ENCODE data around the gene IRF2BP2. TPM values are rescaled to one million over a fixed set of nuclear protein-coding genes. Genes with fewer than 3 reads are reported as not detected.

IRF2BP2 gene
- polyA plus RNA-seq, 3 donors: 144 to 171 (median 166) TPM

- DNase-seq (ENCODE audit: extremely low read depth in 1 of 11, low read depth in 9 of 11, low spot score in 4 of 11): no peak
These were observed 16.0 kb downstream of the IRF2BP2 start for GRCh38 chr1:234593771-234594504.

DNA sequence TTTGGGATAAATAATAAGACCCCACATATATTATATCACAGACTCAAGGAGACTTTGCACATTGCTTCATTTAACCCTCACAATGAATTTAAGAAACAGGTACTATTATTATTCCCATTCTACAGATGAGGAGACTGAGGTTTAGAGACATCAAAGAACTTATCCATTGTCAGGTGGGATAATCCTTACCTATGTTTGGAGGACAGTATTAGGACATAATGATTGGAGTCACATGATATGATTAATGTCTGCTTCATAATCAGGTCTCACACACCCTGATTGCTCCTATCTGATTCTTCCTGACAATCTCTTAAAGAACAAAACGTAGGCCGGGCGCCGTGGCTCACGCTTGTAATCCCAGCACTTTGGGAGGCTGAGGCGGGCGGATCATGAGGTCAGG is 16.9 kb downstream of the IRF2BP2 start:
- DNase-seq (ENCODE audit: extremely low read depth in 1 of 11, low read depth in 9 of 11, low spot score in 4 of 11): no peak

DNA sequence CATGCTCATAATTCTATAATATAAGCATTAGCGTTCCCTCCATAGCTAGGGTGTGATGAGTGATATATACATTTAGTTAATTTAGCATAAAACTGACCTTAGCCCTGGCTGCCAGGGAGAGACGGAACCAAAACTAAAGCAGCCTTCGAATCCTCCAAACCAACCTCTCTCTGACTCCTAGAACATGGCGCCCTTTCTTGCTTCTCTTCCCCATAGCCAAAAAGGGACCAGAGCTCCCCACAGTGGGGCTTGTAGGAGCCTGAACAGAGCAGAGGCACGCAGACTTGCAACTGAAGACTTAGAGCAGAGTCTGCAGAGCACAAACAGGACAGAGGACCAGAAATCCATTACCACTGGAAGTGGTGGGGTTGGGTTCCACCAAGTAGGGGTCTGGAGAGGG is 17.7 kb downstream of the IRF2BP2 start:
- no peak for DNase-seq (ENCODE audit: extremely low read depth in 1 of 11, low read depth in 9 of 11, low spot score in 4 of 11)

DNA sequence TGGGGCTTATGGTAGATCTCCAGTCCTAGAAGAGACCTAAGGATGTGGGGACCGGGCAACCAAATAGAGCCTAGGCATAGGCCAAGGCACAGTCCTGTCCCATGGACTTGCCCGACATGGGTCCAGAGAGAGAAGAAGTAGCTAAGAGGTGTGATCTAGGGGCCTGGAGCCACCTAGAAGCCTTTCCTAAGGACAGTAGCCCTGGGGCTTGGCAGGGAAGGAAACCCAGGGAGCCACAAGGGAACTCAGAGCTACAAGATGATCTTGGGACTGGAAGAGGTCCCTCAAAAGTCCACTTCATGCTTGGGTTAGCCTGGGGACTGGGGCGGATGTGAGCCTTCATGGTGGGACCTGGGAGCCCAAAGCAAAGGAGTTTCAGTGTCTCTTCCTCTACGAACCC is 18.8 kb downstream of the IRF2BP2 start:
- DNase-seq (ENCODE audit: extremely low read depth in 1 of 11, low read depth in 9 of 11, low spot score in 4 of 11): no peak

GRCh38 chr1:234589854-234590620 is 19.9 kb downstream of the IRF2BP2 start:
- no peak for DNase-seq (ENCODE audit: extremely low read depth in 1 of 11, low read depth in 9 of 11, low spot score in 4 of 11)

DNA sequence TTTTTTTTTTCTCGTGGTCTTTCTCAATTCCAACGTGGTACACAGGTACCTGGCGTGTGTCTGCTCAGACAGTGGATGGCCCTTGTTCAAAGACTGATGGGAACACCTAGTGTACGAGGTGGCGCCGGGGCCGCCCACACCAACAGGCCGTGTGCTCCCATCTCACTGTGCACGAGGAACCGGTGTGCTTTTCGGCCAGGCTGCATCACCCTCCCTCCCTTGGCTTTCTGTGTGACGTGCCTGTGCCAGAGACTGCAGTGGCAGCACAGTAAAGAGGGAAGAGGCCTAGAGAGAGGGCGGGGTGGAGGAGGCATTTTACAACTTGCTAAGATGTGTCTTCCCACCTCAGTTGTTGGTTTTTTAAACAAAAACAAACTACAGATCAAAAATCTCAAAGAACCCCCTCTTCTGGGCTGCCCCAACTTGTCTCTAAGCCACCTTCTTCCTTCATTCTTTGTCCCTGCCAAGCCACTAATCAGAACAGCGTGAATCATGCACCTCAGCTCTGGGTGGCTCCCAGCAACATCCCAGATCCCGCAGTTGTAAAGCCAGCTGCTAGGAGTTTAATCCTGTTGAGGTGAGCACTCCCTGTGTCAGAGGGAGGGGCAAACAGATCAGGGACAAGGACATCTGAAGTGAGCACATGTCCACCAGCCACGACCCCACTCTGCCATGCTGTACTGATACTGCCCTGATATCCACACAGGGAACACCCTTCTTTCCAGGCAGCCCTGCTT is 20.7 kb downstream of the IRF2BP2 start:
- no peak for DNase-seq (ENCODE audit: extremely low read depth in 1 of 11, low read depth in 9 of 11, low spot score in 4 of 11)

DNA sequence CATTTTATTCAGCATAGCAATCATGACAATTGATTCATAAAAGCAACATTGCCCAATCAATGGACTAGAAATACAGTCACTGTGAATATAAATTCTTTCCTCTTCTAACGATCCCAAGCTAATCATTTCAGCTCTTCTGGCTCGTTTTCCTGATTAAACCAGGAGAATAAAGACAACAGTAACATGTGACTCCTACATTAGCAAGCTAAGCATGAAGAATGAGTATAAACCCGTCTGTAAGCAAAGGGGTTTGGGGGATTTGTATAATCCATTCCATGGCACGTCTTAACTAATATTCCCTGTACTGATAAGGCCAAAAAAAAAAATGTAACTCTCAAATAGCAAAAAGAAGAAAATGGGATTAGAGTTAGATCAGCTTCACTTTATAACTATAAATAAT is 21.6 kb downstream of the IRF2BP2 start:
- DNase-seq (ENCODE audit: extremely low read depth in 1 of 11, low read depth in 9 of 11, low spot score in 4 of 11): no peak

DNA sequence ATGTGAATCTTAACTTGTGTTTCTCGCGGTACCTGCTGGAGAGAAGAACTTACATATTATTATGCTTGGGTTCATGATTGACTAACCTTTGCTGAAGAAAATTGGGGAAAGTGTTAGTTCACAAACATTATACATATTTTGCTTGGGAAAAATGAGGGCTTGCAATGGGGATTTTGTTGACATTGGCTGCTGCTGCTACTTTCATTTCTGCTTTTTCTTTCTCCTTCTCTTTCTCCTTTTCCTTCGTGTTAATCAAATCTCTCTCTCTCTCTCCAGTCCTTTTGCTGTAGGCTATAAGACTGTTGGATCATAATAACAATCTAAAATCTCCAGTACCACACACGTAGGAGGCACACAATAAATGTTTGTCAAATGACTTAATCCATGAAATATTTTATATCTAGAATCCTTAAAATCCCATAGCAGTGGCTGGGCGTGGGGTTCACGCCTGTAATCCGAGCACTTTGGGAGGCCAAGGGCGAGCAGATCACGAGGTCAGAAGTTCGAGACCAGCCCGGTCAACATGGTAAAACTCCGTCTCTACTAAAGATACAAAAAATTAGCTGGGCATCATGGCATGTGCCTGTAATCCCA is 23.0 kb downstream of the IRF2BP2 start:
- DNase-seq (ENCODE audit: extremely low read depth in 1 of 11, low read depth in 9 of 11, low spot score in 4 of 11): no peak

DNA sequence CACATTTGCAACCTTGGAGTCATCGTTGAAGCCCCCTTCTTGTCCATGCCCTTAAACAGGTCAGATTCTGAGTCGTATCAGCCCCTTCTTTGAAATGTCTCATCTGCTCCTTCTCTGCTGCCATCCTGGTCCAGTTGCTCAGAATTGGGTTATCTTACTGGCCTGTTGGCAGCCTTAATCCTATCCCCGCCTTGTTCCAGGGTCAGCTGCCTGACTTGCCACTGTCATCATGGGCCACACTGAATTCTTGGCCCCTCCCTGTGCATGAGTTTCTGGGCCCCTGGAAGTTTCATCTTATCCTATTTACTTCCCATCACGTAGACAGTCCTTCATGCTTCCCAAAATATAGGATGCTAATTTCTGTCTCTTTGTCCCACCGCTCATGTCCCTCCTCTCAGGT is 23.7 kb downstream of the IRF2BP2 start:
- DNase-seq (ENCODE audit: extremely low read depth in 1 of 11, low read depth in 9 of 11, low spot score in 4 of 11): no peak

- DNase-seq (ENCODE audit: extremely low read depth in 1 of 11, low read depth in 9 of 11, low spot score in 4 of 11): no peak
These were observed 24.5 kb downstream of the IRF2BP2 start for GRCh38 chr1:234585330-234586055.

DNA sequence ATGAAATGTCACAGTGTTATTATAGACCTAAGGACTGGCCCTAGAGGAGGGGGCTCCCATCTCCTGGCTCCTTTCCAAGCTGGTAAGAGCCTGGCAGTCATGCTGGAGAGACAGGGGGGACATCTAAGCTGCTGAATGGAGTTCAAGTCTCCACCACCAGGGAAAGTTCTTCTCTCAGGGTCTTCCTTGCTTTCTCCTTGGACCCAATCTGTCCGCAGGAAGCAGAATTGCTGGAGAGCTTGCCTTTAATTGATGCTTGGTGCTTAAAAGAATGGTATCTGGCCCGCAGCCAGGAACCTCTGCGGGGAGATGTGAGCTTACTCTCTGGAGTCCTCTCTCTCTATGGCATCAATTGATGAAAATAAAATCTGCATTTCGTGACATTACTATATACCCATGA is 25.1 kb downstream of the IRF2BP2 start:
- DNase-seq (ENCODE audit: extremely low read depth in 1 of 11, low read depth in 9 of 11, low spot score in 4 of 11): peak in 1 of 11 donors; percentile 41

DNA sequence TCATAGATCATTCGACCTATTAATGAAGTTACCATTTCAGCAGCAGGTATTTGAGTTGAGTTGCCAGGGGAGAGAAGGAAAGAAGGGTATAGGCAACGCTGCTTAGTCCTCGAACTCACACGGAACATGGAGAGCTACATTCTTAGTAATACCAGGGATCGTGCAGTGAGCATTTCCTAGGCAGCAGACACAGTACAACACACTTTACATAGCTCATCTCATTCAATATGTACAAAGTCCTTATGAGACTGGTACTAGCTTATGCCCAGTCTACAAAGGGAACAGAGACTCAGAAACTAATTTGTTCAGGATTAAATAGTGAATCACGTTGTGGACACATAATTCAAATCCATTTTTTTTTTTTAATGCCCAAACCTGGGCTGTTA is 25.6 kb downstream of the IRF2BP2 start:
- DNase-seq (ENCODE audit: extremely low read depth in 1 of 11, low read depth in 9 of 11, low spot score in 4 of 11): no peak

DNA sequence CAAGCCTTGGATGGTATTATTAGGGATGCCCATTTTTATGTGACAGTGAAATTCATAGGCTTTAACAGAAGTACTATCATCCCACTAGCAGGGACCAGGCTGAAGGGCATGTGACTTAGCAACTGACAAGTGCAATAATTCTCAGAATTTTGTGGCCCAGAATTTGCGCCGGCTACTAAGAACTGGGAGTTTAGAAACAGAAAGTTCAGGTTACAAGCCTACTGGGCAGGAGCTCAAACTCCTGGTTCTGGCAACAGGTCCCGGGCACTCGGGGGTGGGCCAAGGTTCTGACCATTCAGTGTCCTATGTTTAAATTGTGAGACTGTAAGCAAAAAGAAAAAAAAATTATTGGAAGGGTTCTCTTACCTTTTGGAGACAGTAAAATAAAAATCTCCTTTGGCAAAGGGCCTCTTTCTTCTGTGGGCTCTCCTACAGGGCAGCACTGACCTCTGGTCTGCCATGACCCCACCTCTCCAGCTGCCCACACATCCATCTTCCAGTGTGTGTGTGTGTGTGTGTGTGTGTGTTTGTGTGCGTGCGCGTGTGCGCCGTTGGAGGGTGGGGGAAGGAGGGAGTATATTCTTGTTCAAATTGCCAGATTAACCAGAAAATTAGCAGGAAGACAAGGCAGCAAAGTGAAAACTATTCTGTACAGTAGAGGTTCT is 26.1 kb downstream of the IRF2BP2 start:
- no peak for DNase-seq (ENCODE audit: extremely low read depth in 1 of 11, low read depth in 9 of 11, low spot score in 4 of 11)

GRCh38 chr1:234582681-234583301 is 27.2 kb downstream of the IRF2BP2 start:
- no peak for DNase-seq (ENCODE audit: extremely low read depth in 1 of 11, low read depth in 9 of 11, low spot score in 4 of 11)

- DNase-seq (ENCODE audit: extremely low read depth in 1 of 11, low read depth in 9 of 11, low spot score in 4 of 11): no peak
These were observed 27.8 kb downstream of the IRF2BP2 start for GRCh38 chr1:234582186-234582585.

DNA sequence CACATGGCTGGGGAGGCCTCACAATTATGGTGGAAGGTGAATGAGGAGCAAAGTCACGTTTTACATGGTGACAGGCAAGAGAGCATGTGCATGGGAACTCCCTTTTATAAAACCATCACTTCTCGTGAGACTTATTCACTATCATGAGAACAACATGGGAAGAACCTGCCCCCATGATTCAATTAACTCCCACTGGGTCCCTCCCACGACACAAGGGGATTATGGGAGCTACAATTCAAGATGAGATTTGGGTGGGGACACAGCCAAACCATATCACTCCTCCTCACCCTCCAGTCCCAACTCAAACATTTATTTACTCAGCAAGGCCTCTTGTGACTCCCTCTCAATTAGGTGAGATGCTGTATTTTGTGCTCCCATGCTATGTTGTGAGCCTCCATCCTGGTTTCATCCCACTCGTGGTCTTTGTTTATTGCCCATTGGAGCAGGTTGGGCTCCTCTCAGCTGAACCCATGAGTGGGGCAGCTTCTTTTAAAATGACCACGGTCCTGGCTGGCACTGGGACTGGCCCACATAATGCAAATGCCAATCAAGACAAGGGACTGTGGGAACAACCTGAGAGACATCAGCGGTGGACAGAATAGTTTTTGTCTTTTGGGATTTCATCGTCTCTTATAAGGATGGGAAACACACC is 28.8 kb downstream of the IRF2BP2 start:
- no peak for DNase-seq (ENCODE audit: extremely low read depth in 1 of 11, low read depth in 9 of 11, low spot score in 4 of 11)

DNA sequence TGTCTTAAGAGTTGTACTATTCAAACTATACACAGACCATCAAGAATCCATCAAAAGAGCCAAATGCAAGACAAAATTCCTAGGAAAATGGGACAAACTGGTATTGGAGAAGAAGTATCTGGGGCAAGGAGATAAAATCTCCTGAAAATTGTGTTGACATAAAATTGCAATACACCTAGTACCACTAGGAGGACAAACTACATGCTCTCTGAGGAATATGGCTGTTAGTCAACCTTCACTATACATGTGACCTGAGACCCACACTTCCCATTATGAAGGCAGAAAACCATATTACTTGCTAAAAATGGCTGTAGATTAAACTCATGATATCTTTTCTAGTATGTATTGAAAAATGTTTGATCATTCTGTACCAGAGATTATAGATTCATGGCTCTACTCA is 30.0 kb downstream of the IRF2BP2 start:
- no peak for DNase-seq (ENCODE audit: extremely low read depth in 1 of 11, low read depth in 9 of 11, low spot score in 4 of 11)

DNA sequence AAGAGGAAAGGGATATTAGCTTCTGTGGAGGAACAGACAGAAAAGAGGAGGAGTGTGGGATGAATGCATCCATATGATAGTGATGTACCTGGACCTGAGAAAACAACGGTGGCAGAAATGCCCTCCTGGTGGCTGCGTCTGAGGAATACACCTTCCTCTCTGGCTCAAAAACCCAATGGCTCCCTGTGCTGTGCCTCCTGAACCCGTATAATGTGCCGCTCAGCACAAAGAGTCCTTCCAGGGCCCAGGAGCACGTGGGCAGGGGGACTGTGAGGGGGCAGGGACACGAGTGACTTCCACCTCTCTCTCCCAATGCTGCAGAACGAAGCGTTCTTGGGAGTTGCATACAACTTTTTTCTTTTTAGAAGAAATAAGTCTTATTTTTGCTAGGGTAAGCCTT is 31.2 kb downstream of the IRF2BP2 start:
- no peak for DNase-seq (ENCODE audit: extremely low read depth in 1 of 11, low read depth in 9 of 11, low spot score in 4 of 11)

Measured in renal cortex interstitium (tissue), 11 donors.